ENCODE data around the gene ENKD1.

The ENKD1 gene

GRCh38 chr16:67651039-67651438 is 15.5 kb downstream of the ENKD1 start:
- no peaks in the 10 kb centered on the region for H3K9me3 ChIP-seq
- intact Hi-C loops (cut with DNase I; ENCODE audit: low total_unique reads), result no loop called here
- peaks cover 0 to 97% of the 10 kb centered on the region in 2 donors for H3K27me3 ChIP-seq
- H3K27ac ChIP-seq, result no peak overlapping the region
- no peak overlapping the region for H3K4me3 ChIP-seq
- no peak for DNase-seq
- H3K36me3 ChIP-seq, result peaks cover 0 to under 1% (median 0%) of the 10 kb centered on the region in 3 donors
- H3K4me1 ChIP-seq, result peaks cover 0 to 36% (median 19%) of the 10 kb centered on the region in 4 donors
- TF ChIP-seq, protein P1, sequence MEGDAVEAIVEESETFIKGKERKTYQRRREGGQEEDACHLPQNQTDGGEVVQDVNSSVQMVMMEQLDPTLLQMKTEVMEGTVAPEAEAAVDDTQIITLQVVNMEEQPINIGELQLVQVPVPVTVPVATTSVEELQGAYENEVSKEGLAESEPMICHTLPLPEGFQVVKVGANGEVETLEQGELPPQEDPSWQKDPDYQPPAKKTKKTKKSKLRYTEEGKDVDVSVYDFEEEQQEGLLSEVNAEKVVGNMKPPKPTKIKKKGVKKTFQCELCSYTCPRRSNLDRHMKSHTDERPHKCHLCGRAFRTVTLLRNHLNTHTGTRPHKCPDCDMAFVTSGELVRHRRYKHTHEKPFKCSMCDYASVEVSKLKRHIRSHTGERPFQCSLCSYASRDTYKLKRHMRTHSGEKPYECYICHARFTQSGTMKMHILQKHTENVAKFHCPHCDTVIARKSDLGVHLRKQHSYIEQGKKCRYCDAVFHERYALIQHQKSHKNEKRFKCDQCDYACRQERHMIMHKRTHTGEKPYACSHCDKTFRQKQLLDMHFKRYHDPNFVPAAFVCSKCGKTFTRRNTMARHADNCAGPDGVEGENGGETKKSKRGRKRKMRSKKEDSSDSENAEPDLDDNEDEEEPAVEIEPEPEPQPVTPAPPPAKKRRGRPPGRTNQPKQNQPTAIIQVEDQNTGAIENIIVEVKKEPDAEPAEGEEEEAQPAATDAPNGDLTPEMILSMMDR (IDR thresholded peaks at IDR 0.05), result no peak

- H3K36me3 ChIP-seq, result no peaks in the 10 kb centered on the region
- intact Hi-C loops (cut with DNase I; ENCODE audit: low total_unique reads), result no loop called here
- no peak for DNase-seq
- H3K4me3 ChIP-seq, result no peak overlapping the region
- H3K27me3 ChIP-seq, result peaks cover 3 to 100% of the 10 kb centered on the region in 2 donors
- no peaks in the 10 kb centered on the region for H3K9me3 ChIP-seq
- TF ChIP-seq, protein P1 (IDR thresholded peaks at IDR 0.05), result no peak
- peaks cover 0 to 39% (median 19%) of the 10 kb centered on the region in 4 donors for H3K4me1 ChIP-seq
- H3K27ac ChIP-seq, result no peak overlapping the region
Observed at GRCh38 chr16:67650023-67650422, 16.5 kb downstream of the ENKD1 start.

GRCh38 chr16:67649494-67649931 is 17.0 kb downstream of the ENKD1 start:
- no peak for DNase-seq
- H3K36me3 ChIP-seq, result no peaks in the 10 kb centered on the region
- peak overlapping the region in 1 of 2 donors; percentile 10 for H3K4me3 ChIP-seq
- H3K27ac ChIP-seq, result no peak overlapping the region
- intact Hi-C loops (cut with DNase I; ENCODE audit: low total_unique reads), result no loop called here
- H3K9me3 ChIP-seq, result no peaks in the 10 kb centered on the region
- peaks cover 7 to 100% of the 10 kb centered on the region in 2 donors for H3K27me3 ChIP-seq
- peaks cover 0 to 44% (median 24%) of the 10 kb centered on the region in 4 donors for H3K4me1 ChIP-seq
- TF ChIP-seq, protein P1 (IDR thresholded peaks at IDR 0.05), result no peak

GRCh38 chr16:67648764-67649407 is 17.7 kb downstream of the ENKD1 start:
- H3K4me1 ChIP-seq, result peaks cover 0 to 41% (median 25%) of the 10 kb centered on the region in 4 donors
- TF ChIP-seq, protein P1 (IDR thresholded peaks at IDR 0.05), result no peak
- H3K27ac ChIP-seq, result no peak overlapping the region
- H3K9me3 ChIP-seq, result no peaks in the 10 kb centered on the region
- intact Hi-C loops (cut with DNase I; ENCODE audit: low total_unique reads), result no loop called here
- no peak overlapping the region for H3K4me3 ChIP-seq
- no peaks in the 10 kb centered on the region for H3K36me3 ChIP-seq
- DNase-seq, result no peak
- peaks cover 7 to 96% of the 10 kb centered on the region in 2 donors for H3K27me3 ChIP-seq

DNA sequence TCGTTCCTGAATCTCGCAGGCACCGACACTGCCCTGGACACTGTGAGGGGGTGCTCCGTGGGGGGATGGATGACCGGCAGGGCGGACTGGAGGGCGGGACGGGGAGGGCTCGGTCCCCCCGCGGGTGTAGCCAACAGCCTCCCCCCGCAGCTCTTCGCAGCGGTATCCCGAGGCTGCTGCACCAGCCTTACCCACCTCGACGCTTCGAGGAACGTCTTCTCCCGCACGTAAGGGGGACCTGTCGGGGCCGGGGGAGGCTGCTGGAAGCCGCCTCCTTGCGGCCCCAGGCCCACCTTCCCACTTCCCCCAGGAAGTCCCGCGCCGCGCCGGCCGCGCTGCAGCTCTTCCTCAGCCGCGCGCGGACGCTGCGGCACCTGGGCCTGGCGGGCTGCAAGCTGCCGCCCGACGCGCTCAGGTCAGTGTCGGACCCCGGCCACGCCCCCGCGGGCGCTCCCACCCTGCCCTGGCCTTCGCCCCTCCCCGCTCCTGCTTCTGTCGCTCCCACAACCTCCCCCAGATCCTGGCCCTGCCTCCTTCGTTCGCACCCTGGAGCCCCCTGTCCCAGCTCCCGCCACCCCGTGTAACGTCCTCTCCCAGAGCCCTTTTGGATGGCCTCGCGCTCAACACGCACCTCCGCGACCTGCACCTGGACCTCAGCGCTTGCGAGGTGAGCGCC is 18.3 kb downstream of the ENKD1 start:
- no peaks in the 10 kb centered on the region for H3K36me3 ChIP-seq
- H3K9me3 ChIP-seq, result no peaks in the 10 kb centered on the region
- H3K4me3 ChIP-seq, result no peak overlapping the region
- peaks cover 7 to 89% of the 10 kb centered on the region in 2 donors for H3K27me3 ChIP-seq
- intact Hi-C loops (cut with DNase I; ENCODE audit: low total_unique reads), result no loop called here
- TF ChIP-seq, protein P1 (IDR thresholded peaks at IDR 0.05), result no peak
- peaks cover 0 to 35% (median 18%) of the 10 kb centered on the region in 4 donors for H3K4me1 ChIP-seq
- DNase-seq, result no peak
- H3K27ac ChIP-seq, result no peak overlapping the region
